Mesenteric fat pad (tissue), 1 donor: Measurements from ENCODE around the gene LDLRAD2. TPM values are rescaled to one million over a fixed set of nuclear protein-coding genes. Genes with fewer than 3 reads are reported as not detected.
"Not testable (repeated sequence)": the region's sequence is repeated elsewhere in the genome, so short reads cannot be mapped to it uniquely, and the experiment has no call there.

ENCODE experiments used
- DNase-seq: peaks from one replicate; pipeline ENCODE4 v3.0.0-alpha.2; 2020; ENCODE audit warnings: low spot score
- long read RNA-seq: library from polyadenylated mRNA; unstranded; transcript quantifications from one replicate; pipeline ENCODE4 v2.0.0, GENCODE V29; 2020
- total RNA-seq: library from RNA; stranded (reverse); fragmentation: NEBNext Ultra II Directional; extraction: Animal tissue kit (Norgen Biotek cat#: 25700); gene quantifications from one replicate; pipeline ENCODE4 v1.2.1, GENCODE V29; 2021
- donor health status: DM: yes; HTN: yes; CAD: no.

LDLRAD2 gene
- total RNA-seq = 0.35 TPM
- long read RNA-seq, partial matches to known transcripts = 0 of 2 reads
- long read RNA-seq, other reads (novel, unspliced or antisense) = 2 of 2 reads

- no peak for DNase-seq
These were observed at the start of gene LDLRAD2 for GRCh38 chr1:21811875-21812305. Gene LDLRAD2 (plus strand): TSS chr1:21812265. CDS start chr1:21812452, 187 bp downstream.

GRCh38 chr1:21763236-21763635 lies 48.8 kb upstream of the LDLRAD2 start:
- no peak for DNase-seq

GRCh38 chr1:21763694-21764419 lies 48.2 kb upstream of the LDLRAD2 start:
- DNase-seq = no peak

- no peak for DNase-seq
These were observed 47.2 kb upstream of the LDLRAD2 start for GRCh38 chr1:21764615-21765423.

GRCh38 chr1:21766210-21766609 lies 45.9 kb upstream of the LDLRAD2 start:
- no peak for DNase-seq

GRCh38 chr1:21767106-21767505 lies 45.0 kb upstream of the LDLRAD2 start:
- not testable (repeated sequence) for DNase-seq

- DNase-seq = no peak
These were observed 41.9 kb upstream of the LDLRAD2 start for GRCh38 chr1:21770201-21770600.

GRCh38 chr1:21770602-21771001 lies 41.5 kb upstream of the LDLRAD2 start:
- DNase-seq = not testable (repeated sequence)

- not testable (repeated sequence) for DNase-seq
These were observed 40.4 kb upstream of the LDLRAD2 start for GRCh38 chr1:21771672-21772071.

GRCh38 chr1:21773585-21773984 lies 38.5 kb upstream of the LDLRAD2 start:
- DNase-seq = no peak

GRCh38 chr1:21774835-21775549 lies 37.1 kb upstream of the LDLRAD2 start:
- DNase-seq = no peak

- no peak for DNase-seq
These were observed 36.5 kb upstream of the LDLRAD2 start for GRCh38 chr1:21775550-21775914.

- no peak for DNase-seq
These were observed 36.0 kb upstream of the LDLRAD2 start for GRCh38 chr1:21775985-21776562.

GRCh38 chr1:21776925-21777324 lies 35.1 kb upstream of the LDLRAD2 start:
- not testable (repeated sequence) for DNase-seq

GRCh38 chr1:21778405-21778727 lies 33.7 kb upstream of the LDLRAD2 start:
- no peak for DNase-seq

GRCh38 chr1:21779613-21780521 lies 32.2 kb upstream of the LDLRAD2 start:
- no peak for DNase-seq

GRCh38 chr1:21781815-21782348 lies 30.2 kb upstream of the LDLRAD2 start:
- DNase-seq = no peak

- peak; percentile 89 for DNase-seq
These were observed 29.7 kb upstream of the LDLRAD2 start for GRCh38 chr1:21782349-21782867.

GRCh38 chr1:21782868-21783678 lies 29.0 kb upstream of the LDLRAD2 start, which contains the start of gene USP48:
Gene USP48 (minus strand): TSS chr1:21783149. CDS start chr1:21782957, 192 bp downstream.
- DNase-seq = peak; percentile 100
